GM23248 (cell line): ENCODE data around the gene EVI2A. TPM values are rescaled to one million over a fixed set of nuclear protein-coding genes. Genes with fewer than 3 reads are reported as not detected.

Experiments used
- DNase-seq: peaks from one replicate; pipeline ENCODE4 v3.0.0-alpha.2; 2015
- H2AFZ ChIP-seq: fragments of 200-600 bp; sonication (generic); 2 replicates; pipeline ENCODE4 v1.6.1; 2016; ENCODE audit warnings: antibody characterized with exemption
- H3F3A ChIP-seq: fragments of 200-600 bp; sonication (generic); 2 replicates; pipeline ENCODE4 v1.6.1; 2016; ENCODE audit warnings: mild to moderate bottlenecking, antibody characterized with exemption, mixed run types; ENCODE audit not compliant: insufficient read depth
- H3K27ac ChIP-seq: fragments of 200-600 bp; sonication (generic); 2 replicates; pipeline ENCODE4 v1.5.1; 2016; ENCODE audit warnings: mild to moderate bottlenecking
- H3K27me3 ChIP-seq: fragments of 200-600 bp; sonication (generic); replicated peaks from 2 replicates; pipeline ENCODE4 v1.6.1; 2016; ENCODE audit warnings: mild to moderate bottlenecking; ENCODE audit not compliant: insufficient read depth
- H3K36me3 ChIP-seq: fragments of 200-600 bp; sonication (generic); 2 replicates; pipeline ENCODE4 v1.6.1; 2016; ENCODE audit warnings: low read depth, mild to moderate bottlenecking
- H3K4me1 ChIP-seq: fragments of 200-600 bp; sonication (generic); 2 replicates; pipeline ENCODE4 v1.6.1; 2016; ENCODE audit warnings: mild to moderate bottlenecking; ENCODE audit not compliant: insufficient read depth
- H3K4me2 ChIP-seq: fragments of 200-600 bp; sonication (generic); one replicate; pipeline ENCODE4 v1.6.1; 2016; ENCODE audit warnings: mild to moderate bottlenecking; ENCODE audit not compliant: unreplicated experiment
- H3K4me3 ChIP-seq: fragments of 200-600 bp; sonication (generic); 2 replicates; pipeline ENCODE4 v1.5.1; 2016; ENCODE audit warnings: mild to moderate bottlenecking
- H3K79me2 ChIP-seq: fragments of 200-600 bp; sonication (generic); 2 replicates; pipeline ENCODE4 v1.6.1; 2016; ENCODE audit warnings: mild to moderate bottlenecking; ENCODE audit not compliant: insufficient read depth
- H3K9ac ChIP-seq: fragments of 200-600 bp; sonication (generic); 2 replicates; pipeline ENCODE4 v1.6.1; 2016; ENCODE audit warnings: mild to moderate bottlenecking
- H3K9me2 ChIP-seq: fragments of 200-600 bp; sonication (generic); 2 replicates; pipeline ENCODE4 v1.6.1; 2016; ENCODE audit warnings: mixed run types, mild to moderate bottlenecking, moderate library complexity; ENCODE audit not compliant: insufficient read depth
- H3K9me3 ChIP-seq: fragments of 200-600 bp; sonication (generic); one replicate; pipeline ENCODE4 v1.6.1; 2017; ENCODE audit warnings: low read depth
- H4K20me1 ChIP-seq: fragments of 200-600 bp; sonication (generic); 2 replicates; pipeline ENCODE4 v1.6.0; 2016; ENCODE audit not compliant: insufficient read depth
- EZH2 ChIP-seq: fragments of 200-600 bp; sonication (generic); IDR thresholded peaks from 2 replicates; pipeline ENCODE4 v1.6.1; 2018; ENCODE audit warnings: antibody characterized with exemption, mild to moderate bottlenecking; ENCODE audit not compliant: insufficient read depth, poor library complexity, severe bottlenecking
- EZH2phosphoT487 ChIP-seq: fragments of 200-600 bp; sonication (generic); IDR thresholded peaks from 2 replicates; pipeline ENCODE4 v1.6.1; 2018; ENCODE audit warnings: antibody characterized with exemption, moderate library complexity, mild to moderate bottlenecking, low read depth; ENCODE audit not compliant: insufficient read depth
- WGBS, 2 experiments: methylation state at CpG; one replicate each; pipeline ENCODE4 v1.1.6; 2015 to 2017; ENCODE audit warnings: low lambda C conversion rate in 2 of 2, low coverage in 1 of 2; ENCODE audit errors: missing lambda C conversion rate in 2 of 2; 5-methylcytosine and 5-hydroxymethylcytosine counted together
- in situ Hi-C: fragments of 300-500 bp; cut with MboI; formaldehyde crosslinking; loops from 2 replicates; pipeline ENCODE4 v1.15.0; 2020
- polyA plus RNA-seq: library from polyadenylated mRNA; unstranded; fragments of >200 nt; fragmentation: Nextera tagmentation; extraction: Ambion mirVana; gene quantifications from 2 replicates; pipeline ENCODE4 v1.2.1, GENCODE V29; 2016
- total RNA-seq: library from RNA; depleted of rRNA; stranded (reverse); fragments of >200 nt; shearing (Covaris generic); gene quantifications from 2 replicates; pipeline ENCODE4 v1.2.3, GENCODE V29; 2014

Gene EVI2A
- total and polyA plus RNA-seq, 2 experiments from 2014 or later: 0.40 to 0.86 TPM

- no peak overlapping the region for H3K4me2 ChIP-seq
Observed at GRCh38 chr17:31323551-31323950, 2.1 kb upstream of the EVI2A start.

GRCh38 chr17:31321966-31322365 lies 544 bp upstream of the EVI2A start:
- no peaks in the 10 kb centered on the region for H3K36me3 ChIP-seq
- DNase-seq: no peak
- H3K27ac ChIP-seq: peak overlapping the region; percentile 46
- H3K4me1 ChIP-seq: peaks cover 20% of the 10 kb centered on the region
- no peaks in the 10 kb centered on the region for H3K27me3 ChIP-seq
- H4K20me1 ChIP-seq: no peaks in the 10 kb centered on the region
- no peak overlapping the region for H3K4me3 ChIP-seq
- in situ Hi-C loops: no loop called here
- no peak overlapping the region for H2AFZ ChIP-seq
- WGBS, 2 experiments: 97 to 98% methylated on average over 4 of the region's 4 CpGs
- H3K9me2 ChIP-seq: no peaks in the 10 kb centered on the region
- H3K9me3 ChIP-seq: no peaks in the 10 kb centered on the region
- H3K9ac ChIP-seq: no peak overlapping the region
- H3K79me2 ChIP-seq: no peaks in the 10 kb centered on the region
- no peak for TF ChIP-seq EZH2
- no peak for TF ChIP-seq EZH2phosphoT487
- peak overlapping the region; percentile 71 for H3K4me2 ChIP-seq
- peaks cover 16% of the 10 kb centered on the region for H3F3A ChIP-seq

More at GRCh38 chr17:31323551-31323950, 2.1 kb upstream of the EVI2A start:
- Histone ChIP-seq H3K9me3 (no peaks in the 10 kb centered on the region), H3K4me3 (no peak overlapping the region), H2AFZ (no peak overlapping the region), H3K9me2 (no peaks in the 10 kb centered on the region), H3K79me2 (no peaks in the 10 kb centered on the region), H3K9ac (no peak overlapping the region), H3F3A (peaks cover 27% of the 10 kb centered on the region), H3K27me3 (no peaks in the 10 kb centered on the region), H4K20me1 (no peaks in the 10 kb centered on the region), H3K27ac (no peak overlapping the region), H3K36me3 (no peaks in the 10 kb centered on the region), H3K4me1 (peaks cover 32% of the 10 kb centered on the region)
- TF ChIP-seq EZH2phosphoT487: no peak
- TF ChIP-seq EZH2: no peak
- in situ Hi-C loops: no loop called here
- no peak for DNase-seq

- Histone ChIP-seq H2AFZ (no peak overlapping the region), H3K4me2 (peak overlapping the region; percentile 71), H3K79me2 (0 out of 2 replicates have a peak, but pooled peaks cover 6% of the 10 kb centered on the region), H3K9me2 (no peaks in the 10 kb centered on the region), H3K9ac (peak overlapping the region; percentile 17), H3K36me3 (no peaks in the 10 kb centered on the region), H3K4me1 (peaks cover 20% of the 10 kb centered on the region), H3K9me3 (no peaks in the 10 kb centered on the region), H4K20me1 (no peaks in the 10 kb centered on the region), H3F3A (peaks cover 16% of the 10 kb centered on the region), H3K27me3 (no peaks in the 10 kb centered on the region), H3K4me3 (peak overlapping the region; percentile 39), H3K27ac (peak overlapping the region; percentile 46)
- in situ Hi-C loops: no loop called here
- TF ChIP-seq EZH2phosphoT487 (no peak), EZH2 (no peak)
- WGBS, 2 experiments: 59 to 71% methylated on average over 1 of the region's 1 CpG
- DNase-seq: peak; percentile 10
Observed at GRCh38 chr17:31320791-31321190, 631 bp downstream of the EVI2A start.

GRCh38 chr17:31320241-31320640 lies 1.2 kb downstream of the EVI2A start:
- 98 to 99% methylated on average over 2 of the region's 2 CpGs for WGBS, 2 experiments
- TF ChIP-seq EZH2phosphoT487: no peak
- no peak for TF ChIP-seq EZH2
- no peak overlapping the region for H3K4me3 ChIP-seq
- H3K27me3 ChIP-seq: no peaks in the 10 kb centered on the region
- 0 out of 2 replicates have a peak, but pooled peaks cover 6% of the 10 kb centered on the region for H3K79me2 ChIP-seq
- H3K36me3 ChIP-seq: no peaks in the 10 kb centered on the region
- H2AFZ ChIP-seq: no peak overlapping the region
- in situ Hi-C loops: no loop called here
- DNase-seq: no peak
- H3K9ac ChIP-seq: no peak overlapping the region
- no peaks in the 10 kb centered on the region for H3K9me3 ChIP-seq
- H3K9me2 ChIP-seq: no peaks in the 10 kb centered on the region
- H3K4me2 ChIP-seq: no peak overlapping the region
- H3F3A ChIP-seq: peaks cover 16% of the 10 kb centered on the region
- H3K4me1 ChIP-seq: peaks cover 20% of the 10 kb centered on the region
- no peaks in the 10 kb centered on the region for H4K20me1 ChIP-seq
- H3K27ac ChIP-seq: no peak overlapping the region
